PC-9 (cell line): Measurements from ENCODE around the gene OAT. TPM values are rescaled to one million over a fixed set of nuclear protein-coding genes. Genes with fewer than 3 reads are reported as not detected.

Experiments used
- BruUV-seq: library from RNA; stranded (reverse); fragments of 400-500 nt; replicated peaks from 2 replicates; lab custom pipeline; 2021; lab: Mats Ljungman, UMichigan
- CTCF ChIA-PET: fragments of 300-600 bp; sonication (Branson Sonifier 250); formaldehyde crosslinking; loops from one replicate; lab custom pipeline; 2022; ENCODE audit warnings: antibody characterized with exemption; lab: Charles Lee
- POLR2A ChIA-PET: fragments of 300-600 bp; sonication (Branson Sonifier 250); formaldehyde crosslinking; loops from one replicate; lab custom pipeline; 2022; ENCODE audit warnings: antibody characterized with exemption; ENCODE audit not compliant: unreplicated experiment; lab: Charles Lee
- DNase-seq, 2 experiments: peaks; one replicate each; pipeline versions ENCODE4 v3.0.0 to v3.0.0-alpha.2; 2015 to 2022; ENCODE audit warnings: mixed read lengths in 1 of 2
- H2AFZ ChIP-seq: fragments of 200-600 bp; sonication (generic); 2 replicates; pipeline ENCODE4 v1.8.1; 2017; ENCODE audit warnings: antibody characterized with exemption
- H3F3A ChIP-seq: fragments of 200-600 bp; sonication (generic); 2 replicates; pipeline ENCODE4 v1.8.1; 2017; ENCODE audit warnings: antibody characterized with exemption, mild to moderate bottlenecking, low read depth; ENCODE audit not compliant: insufficient read depth
- H3K27ac ChIP-seq: fragments of 200-600 bp; sonication (generic); 2 replicates; pipeline ENCODE4 v1.6.1; 2016; ENCODE audit warnings: mixed run types
- H3K27me3 ChIP-seq: fragments of 200-600 bp; sonication (generic); 2 replicates; pipeline ENCODE4 v1.6.1; 2016; ENCODE audit warnings: low read depth, mixed run types; ENCODE audit not compliant: insufficient read depth
- H3K36me3 ChIP-seq: fragments of 200-600 bp; sonication (generic); 2 replicates; pipeline ENCODE4 v1.6.1; 2016; ENCODE audit warnings: low read depth, mixed run types
- H3K4me1 ChIP-seq: fragments of 200-600 bp; sonication (generic); replicated peaks from 2 replicates; pipeline ENCODE4 v1.6.1; 2016; ENCODE audit warnings: mixed run types; ENCODE audit not compliant: insufficient read depth
- H3K4me2 ChIP-seq: fragments of 200-600 bp; sonication (generic); 2 replicates; pipeline ENCODE4 v1.6.1; 2017; ENCODE audit warnings: mixed run types
- H3K4me3 ChIP-seq: fragments of 200-600 bp; sonication (generic); 2 replicates; pipeline ENCODE4 v1.6.1; 2016; ENCODE audit warnings: mixed run types
- H3K79me2 ChIP-seq: fragments of 200-600 bp; sonication (generic); 2 replicates; pipeline ENCODE4 v1.6.1; 2017; ENCODE audit warnings: low read depth, mixed run types
- H3K9me2 ChIP-seq: fragments of 200-600 bp; sonication (generic); 2 replicates; pipeline ENCODE4 v1.8.1; 2017; ENCODE audit warnings: mild to moderate bottlenecking; ENCODE audit not compliant: insufficient read depth
- H3K9me3 ChIP-seq: fragments of 200-600 bp; sonication (generic); 2 replicates; pipeline ENCODE4 v1.8.1; 2016; ENCODE audit warnings: low read depth; ENCODE audit not compliant: insufficient read depth
- H4K20me1 ChIP-seq: fragments of 200-600 bp; sonication (generic); 2 replicates; pipeline ENCODE4 v1.8.1; 2017; ENCODE audit not compliant: insufficient read depth
- EZH2 ChIP-seq: fragments of 200-600 bp; sonication (generic); IDR thresholded peaks from 2 replicates; pipeline ENCODE4 v1.8.0; 2017; ENCODE audit warnings: antibody characterized with exemption, low read depth
- intact Hi-C: fragments of 100-400 bp; cut with micrococcal nuclease; formaldehyde crosslinking; loops from one replicate; pipeline ENCODE4 v1.10.0; 2022; ENCODE audit not compliant: unreplicated experiment
- total RNA-seq: library from RNA; stranded (reverse); gene quantifications from 2 replicates; pipeline ENCODE4 v1.2.3, GENCODE V29; 2021
- TF ChIP-seq, protein P1 (sequence below): fragments of 200-600 bp; sonication (generic); conservative IDR thresholded peaks from 2 replicates; pipeline ENCODE4 v1.6.1; 2017; ENCODE audit warnings: mixed run types, antibody characterized with exemption, mild to moderate bottlenecking, moderate library complexity

Gene OAT
- total RNA-seq, 1 experiment from 2014 or later = 130 TPM

DNA sequence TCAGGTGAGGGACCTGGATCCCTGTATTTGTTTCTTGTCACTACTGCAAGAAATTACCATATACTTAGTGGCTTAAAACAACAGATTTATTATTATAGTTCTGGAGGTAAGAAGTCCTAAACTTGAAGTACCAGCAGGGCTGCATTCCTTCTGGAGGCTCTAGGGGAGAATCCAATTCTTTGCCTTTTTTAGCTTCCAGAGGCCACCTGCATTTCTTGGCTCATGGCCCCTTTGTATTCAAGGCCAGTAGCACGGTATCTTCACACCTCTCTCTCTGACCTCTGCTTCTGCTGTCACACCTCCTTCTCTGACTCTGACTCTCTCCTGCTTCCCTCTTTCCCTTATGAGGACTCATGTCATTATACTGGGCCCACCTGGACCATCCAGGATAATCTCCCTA lies 40.7 kb upstream of the OAT start:
- peaks cover 39% of the 10 kb centered on the region for H3K4me1 ChIP-seq
- no peak overlapping the region for H3K4me3 ChIP-seq
- peak; percentile 53 to 96 for DNase-seq
- intact Hi-C loops = no loop called here
- no TSS peak for BruUV-seq
- H2AFZ ChIP-seq = no peak overlapping the region
- no peaks in the 10 kb centered on the region for H3K9me3 ChIP-seq
- no peaks in the 10 kb centered on the region for H3K9me2 ChIP-seq
- ChIA-PET CTCF (no interaction called here), POLR2A (no interaction called here)
- TF ChIP-seq, protein P1, sequence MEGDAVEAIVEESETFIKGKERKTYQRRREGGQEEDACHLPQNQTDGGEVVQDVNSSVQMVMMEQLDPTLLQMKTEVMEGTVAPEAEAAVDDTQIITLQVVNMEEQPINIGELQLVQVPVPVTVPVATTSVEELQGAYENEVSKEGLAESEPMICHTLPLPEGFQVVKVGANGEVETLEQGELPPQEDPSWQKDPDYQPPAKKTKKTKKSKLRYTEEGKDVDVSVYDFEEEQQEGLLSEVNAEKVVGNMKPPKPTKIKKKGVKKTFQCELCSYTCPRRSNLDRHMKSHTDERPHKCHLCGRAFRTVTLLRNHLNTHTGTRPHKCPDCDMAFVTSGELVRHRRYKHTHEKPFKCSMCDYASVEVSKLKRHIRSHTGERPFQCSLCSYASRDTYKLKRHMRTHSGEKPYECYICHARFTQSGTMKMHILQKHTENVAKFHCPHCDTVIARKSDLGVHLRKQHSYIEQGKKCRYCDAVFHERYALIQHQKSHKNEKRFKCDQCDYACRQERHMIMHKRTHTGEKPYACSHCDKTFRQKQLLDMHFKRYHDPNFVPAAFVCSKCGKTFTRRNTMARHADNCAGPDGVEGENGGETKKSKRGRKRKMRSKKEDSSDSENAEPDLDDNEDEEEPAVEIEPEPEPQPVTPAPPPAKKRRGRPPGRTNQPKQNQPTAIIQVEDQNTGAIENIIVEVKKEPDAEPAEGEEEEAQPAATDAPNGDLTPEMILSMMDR = no peak
- no peak for TF ChIP-seq EZH2
- H3K27me3 ChIP-seq = no peaks in the 10 kb centered on the region
- no peaks in the 10 kb centered on the region for H3K36me3 ChIP-seq
- peak overlapping the region; percentile 81 for H3K27ac ChIP-seq
- H3K4me2 ChIP-seq = peak overlapping the region; percentile 46
- H4K20me1 ChIP-seq = no peaks in the 10 kb centered on the region
- peaks cover 10% of the 10 kb centered on the region; the same call in 1 of the 2 replicates for H3K79me2 ChIP-seq
- H3F3A ChIP-seq = peaks cover 29% of the 10 kb centered on the region

DNA sequence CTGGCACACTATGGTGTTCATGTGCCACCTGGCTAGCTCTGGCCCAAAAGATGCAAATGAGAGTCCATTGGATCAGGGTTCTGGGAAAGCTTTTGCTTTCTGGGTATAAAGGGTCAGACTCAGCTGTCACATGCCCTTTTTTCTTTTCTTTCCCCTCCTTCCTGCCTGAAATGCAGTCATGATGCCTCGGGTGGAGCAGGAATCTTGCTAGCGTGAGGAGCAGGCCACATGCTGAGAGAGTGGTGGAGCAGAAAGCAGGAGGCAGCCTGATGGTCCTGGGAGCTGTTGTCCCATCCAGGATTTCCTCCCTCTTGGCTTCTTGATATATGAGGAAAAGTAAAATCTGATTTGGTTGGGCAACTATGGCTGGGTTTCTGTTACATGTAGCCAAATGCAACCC lies 40.2 kb upstream of the OAT start:
- Histone ChIP-seq H2AFZ (no peak overlapping the region), H3K4me2 (peak overlapping the region; percentile 46), H3K9me3 (no peaks in the 10 kb centered on the region), H3K79me2 (peaks cover 5% of the 10 kb centered on the region; the same call in 1 of the 2 replicates), H3K4me1 (peaks cover 39% of the 10 kb centered on the region), H3K9me2 (no peaks in the 10 kb centered on the region), H4K20me1 (no peaks in the 10 kb centered on the region), H3K27ac (peak overlapping the region; percentile 81), H3K36me3 (no peaks in the 10 kb centered on the region), H3F3A (peaks cover 29% of the 10 kb centered on the region), H3K4me3 (no peak overlapping the region), H3K27me3 (no peaks in the 10 kb centered on the region)
- no TSS peak for BruUV-seq
- ChIA-PET POLR2A (interaction anchor here (0.5 kb wide), 1 partner anchor 18 kb away, joined by 14 read pairs; no protein-coding TSS in a partner anchor), CTCF (no interaction called here)
- intact Hi-C loops = no loop called here
- DNase-seq = no peak
- TF ChIP-seq, protein P1 = no peak
- TF ChIP-seq EZH2 = no peak

DNA sequence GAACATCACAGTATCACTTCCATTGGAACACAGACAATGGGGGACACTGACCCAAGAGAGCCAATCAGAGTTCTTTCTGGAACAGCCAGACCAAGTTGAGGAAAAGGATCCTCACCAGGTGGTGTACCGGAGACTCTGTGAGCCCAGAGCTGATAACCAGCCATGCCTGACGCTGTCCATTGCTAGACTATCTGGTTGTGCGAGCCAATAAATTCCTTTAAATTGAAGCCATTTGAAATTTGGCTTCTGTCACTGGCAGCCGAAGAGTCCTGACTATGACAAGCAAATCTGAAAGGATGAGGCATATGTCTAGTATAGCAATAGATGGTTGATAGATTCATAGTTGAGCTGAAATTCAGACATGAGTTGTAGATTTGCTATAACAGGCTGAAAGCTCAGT lies 39.8 kb upstream of the OAT start:
- intact Hi-C loops = no loop called here
- no peak overlapping the region for H3K4me3 ChIP-seq
- POLR2A ChIA-PET = interaction anchor here (0.5 kb wide), 1 partner anchor 18 kb away, joined by 14 read pairs; no protein-coding TSS in a partner anchor
- CTCF ChIA-PET = no interaction called here
- H3K27ac ChIP-seq = peak overlapping the region; percentile 81
- peaks cover 2% of the 10 kb centered on the region; the same call in 1 of the 2 replicates for H3K79me2 ChIP-seq
- no peaks in the 10 kb centered on the region for H3K9me3 ChIP-seq
- H3K9me2 ChIP-seq = no peaks in the 10 kb centered on the region
- no peaks in the 10 kb centered on the region for H3K36me3 ChIP-seq
- peaks cover 39% of the 10 kb centered on the region for H3K4me1 ChIP-seq
- H2AFZ ChIP-seq = no peak overlapping the region
- TF ChIP-seq, protein P1 = no peak
- TF ChIP-seq EZH2 = no peak
- H3K27me3 ChIP-seq = no peaks in the 10 kb centered on the region
- H4K20me1 ChIP-seq = no peaks in the 10 kb centered on the region
- BruUV-seq = no TSS peak
- peak overlapping the region; percentile 46 for H3K4me2 ChIP-seq
- DNase-seq = no peak
- H3F3A ChIP-seq = peaks cover 29% of the 10 kb centered on the region
